IMR-90 (cell line): ENCODE data around the gene NUTM2B.
"Not testable (repeated sequence)": the region's sequence is repeated elsewhere in the genome, so short reads cannot be mapped to it uniquely, and the experiment has no call there.

Source experiments
- CEBPB ChIP-seq: IDR thresholded peaks from 2 replicates; pipeline ENCODE4 v1.6.1; 2012; ENCODE audit warnings: low read depth, low read length, improper control_type of control experiment
- ELK1 ChIP-seq: fragments of 150-350 bp; IDR thresholded peaks from 2 replicates; pipeline ENCODE4 v1.6.1; 2016; ENCODE audit warnings: low read depth, mild to moderate bottlenecking, low read length, moderate library complexity, borderline replicate concordance
- FOS ChIP-seq: fragments of 150-350 bp; IDR thresholded peaks from 2 replicates; pipeline ENCODE4 v1.6.1; 2016; ENCODE audit warnings: low read depth, low read length
- MAFK ChIP-seq: IDR thresholded peaks from 2 replicates; pipeline ENCODE4 v1.6.1; 2012; ENCODE audit warnings: low read depth, low read length, improper control_type of control experiment
- MXI1 ChIP-seq: IDR thresholded peaks from 2 replicates; pipeline ENCODE4 v1.6.1; 2012; ENCODE audit warnings: low read depth, mild to moderate bottlenecking, low read length, moderate library complexity, borderline replicate concordance
- POLR2A ChIP-seq: IDR thresholded peaks from 2 replicates; pipeline ENCODE4 v1.6.1; 2012; ENCODE audit warnings: mild to moderate bottlenecking, low read depth, low read length
- RAD21 ChIP-seq: IDR thresholded peaks from 2 replicates; pipeline ENCODE4 v1.6.1; 2012; ENCODE audit warnings: low read length, improper control_type of control experiment
- SMC3 ChIP-seq: fragments of 150-350 bp; IDR thresholded peaks from 2 replicates; pipeline ENCODE4 v1.6.1; 2016; ENCODE audit warnings: low read depth, mild to moderate bottlenecking, antibody characterized with exemption, low read length, moderate library complexity
- USF2 ChIP-seq: fragments of 150-350 bp; IDR thresholded peaks from 2 replicates; pipeline ENCODE4 v1.6.1; 2017; ENCODE audit warnings: mild to moderate bottlenecking, antibody characterized with exemption, low read length, low read depth
- TF ChIP-seq, protein P1 (sequence below): conservative IDR thresholded peaks from 2 replicates; pipeline ENCODE4 v1.5.1; 2012; ENCODE audit warnings: mild to moderate bottlenecking, low read depth, low read length, improper control_type of control experiment

GRCh38 chr10:79702927-79703326 is at the start of gene NUTM2B:
- not testable (repeated sequence) for TF ChIP-seq RAD21, SMC3, MXI1, USF2, CEBPB, POLR2A, FOS, ELK1, MAFK
- TF ChIP-seq, protein P1, sequence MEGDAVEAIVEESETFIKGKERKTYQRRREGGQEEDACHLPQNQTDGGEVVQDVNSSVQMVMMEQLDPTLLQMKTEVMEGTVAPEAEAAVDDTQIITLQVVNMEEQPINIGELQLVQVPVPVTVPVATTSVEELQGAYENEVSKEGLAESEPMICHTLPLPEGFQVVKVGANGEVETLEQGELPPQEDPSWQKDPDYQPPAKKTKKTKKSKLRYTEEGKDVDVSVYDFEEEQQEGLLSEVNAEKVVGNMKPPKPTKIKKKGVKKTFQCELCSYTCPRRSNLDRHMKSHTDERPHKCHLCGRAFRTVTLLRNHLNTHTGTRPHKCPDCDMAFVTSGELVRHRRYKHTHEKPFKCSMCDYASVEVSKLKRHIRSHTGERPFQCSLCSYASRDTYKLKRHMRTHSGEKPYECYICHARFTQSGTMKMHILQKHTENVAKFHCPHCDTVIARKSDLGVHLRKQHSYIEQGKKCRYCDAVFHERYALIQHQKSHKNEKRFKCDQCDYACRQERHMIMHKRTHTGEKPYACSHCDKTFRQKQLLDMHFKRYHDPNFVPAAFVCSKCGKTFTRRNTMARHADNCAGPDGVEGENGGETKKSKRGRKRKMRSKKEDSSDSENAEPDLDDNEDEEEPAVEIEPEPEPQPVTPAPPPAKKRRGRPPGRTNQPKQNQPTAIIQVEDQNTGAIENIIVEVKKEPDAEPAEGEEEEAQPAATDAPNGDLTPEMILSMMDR = not testable (repeated sequence)
